ENCODE measurements around the gene NCAM2.

The NCAM2 gene

GRCh38 chr21:21179619-21180298, 181.6 kb downstream of the NCAM2 start:
- DNase-seq, result no peak

GRCh38 chr21:21182401-21183010, 184.3 kb downstream of the NCAM2 start:
- no peak for DNase-seq

GRCh38 chr21:21183092-21183491, 184.9 kb downstream of the NCAM2 start:
- DNase-seq, result no peak

- DNase-seq, result no peak
Observed at GRCh38 chr21:21184771-21185528, 186.7 kb downstream of the NCAM2 start.

GRCh38 chr21:21187579-21187978, 189.4 kb downstream of the NCAM2 start:
- DNase-seq, result no peak

- peak in 1 of 2 experiments; percentile 22 for DNase-seq
Observed at GRCh38 chr21:21188513-21189195, 190.4 kb downstream of the NCAM2 start.

GRCh38 chr21:21195417-21195943, 197.3 kb downstream of the NCAM2 start:
- no peak for DNase-seq

GRCh38 chr21:21196087-21196486, 197.9 kb downstream of the NCAM2 start:
- no peak for DNase-seq

- DNase-seq, result no peak
Observed at GRCh38 chr21:21196848-21197247, 198.6 kb downstream of the NCAM2 start.

- no peak for DNase-seq
Observed at GRCh38 chr21:21199342-21200102, 201.3 kb downstream of the NCAM2 start.

- DNase-seq, result no peak
Observed at GRCh38 chr21:21200103-21200938, 202.1 kb downstream of the NCAM2 start.

- no peak for DNase-seq
Observed at GRCh38 chr21:21200939-21201615, 202.9 kb downstream of the NCAM2 start.

GRCh38 chr21:21203822-21204339, 205.7 kb downstream of the NCAM2 start:
- DNase-seq, result no peak

GRCh38 chr21:21204366-21204996, 206.3 kb downstream of the NCAM2 start:
- no peak for DNase-seq

- no peak for DNase-seq
Observed at GRCh38 chr21:21205604-21206003, 207.4 kb downstream of the NCAM2 start.

- DNase-seq, result no peak
Observed at GRCh38 chr21:21210552-21210951, 212.3 kb downstream of the NCAM2 start.

GRCh38 chr21:21213297-21213696, 215.1 kb downstream of the NCAM2 start:
- DNase-seq, result no peak

GRCh38 chr21:21216047-21216446, 217.8 kb downstream of the NCAM2 start:
- no peak for DNase-seq

GRCh38 chr21:21226472-21226871, 228.3 kb downstream of the NCAM2 start:
- DNase-seq, result no peak

- DNase-seq, result no peak
Observed at GRCh38 chr21:21230672-21231071, 232.5 kb downstream of the NCAM2 start.

Data from NCI-H2081 (cell line).